ENCODE results near the gene TGFB1.
"Not testable (repeated sequence)": the region's sequence is repeated elsewhere in the genome, so short reads cannot be mapped to it uniquely, and the experiment has no call there.

Gene TGFB1

GRCh38 chr19:41298348-41298964 lies 55.3 kb downstream of the TGFB1 start:
- DNase-seq: peak; percentile 78

- peak; percentile 59 for DNase-seq
These were observed 55.9 kb downstream of the TGFB1 start for GRCh38 chr19:41297628-41298347.

DNA sequence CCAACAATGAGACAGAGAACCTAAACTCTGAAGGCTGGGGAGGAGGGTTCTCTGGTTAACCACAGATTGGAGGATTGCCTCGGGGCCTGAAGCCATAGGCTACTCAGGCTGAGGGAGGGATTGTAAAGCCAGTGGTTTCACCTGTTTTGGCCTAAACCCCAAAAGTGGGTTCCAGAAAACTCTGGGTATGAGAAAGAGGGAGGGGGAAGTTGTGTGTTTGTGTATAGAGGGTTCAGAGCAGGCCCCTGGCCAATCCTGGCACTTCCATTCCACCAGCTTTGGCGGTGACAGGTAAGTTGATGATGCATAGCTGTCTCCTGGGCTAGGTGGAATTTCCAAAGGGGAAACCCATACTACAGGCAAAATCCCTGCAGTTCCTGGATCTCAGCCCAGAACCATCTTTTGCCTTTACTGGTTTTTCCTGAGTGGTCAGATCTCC lies 57.3 kb downstream of the TGFB1 start:
- DNase-seq: peak; percentile 35

DNA sequence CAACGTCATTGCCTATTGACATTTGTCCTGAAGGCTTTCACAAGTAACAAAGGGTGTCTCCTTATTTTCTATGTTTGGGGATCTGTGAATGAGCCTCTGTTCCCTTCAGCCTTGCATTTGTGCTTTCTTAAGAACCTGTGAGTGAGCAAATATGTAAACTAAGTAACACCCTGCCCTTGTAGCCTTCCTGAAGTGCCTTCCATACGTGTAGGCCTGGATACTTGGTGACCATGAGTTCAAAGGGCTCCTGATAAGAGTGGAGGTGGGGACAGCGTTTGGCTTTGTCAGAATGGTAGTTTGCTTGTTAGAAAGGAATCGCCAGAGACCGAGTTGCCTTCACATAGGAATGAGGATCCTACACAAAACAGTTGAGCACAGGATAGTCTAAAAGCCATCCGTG lies 58.2 kb downstream of the TGFB1 start:
- DNase-seq: no peak

DNA sequence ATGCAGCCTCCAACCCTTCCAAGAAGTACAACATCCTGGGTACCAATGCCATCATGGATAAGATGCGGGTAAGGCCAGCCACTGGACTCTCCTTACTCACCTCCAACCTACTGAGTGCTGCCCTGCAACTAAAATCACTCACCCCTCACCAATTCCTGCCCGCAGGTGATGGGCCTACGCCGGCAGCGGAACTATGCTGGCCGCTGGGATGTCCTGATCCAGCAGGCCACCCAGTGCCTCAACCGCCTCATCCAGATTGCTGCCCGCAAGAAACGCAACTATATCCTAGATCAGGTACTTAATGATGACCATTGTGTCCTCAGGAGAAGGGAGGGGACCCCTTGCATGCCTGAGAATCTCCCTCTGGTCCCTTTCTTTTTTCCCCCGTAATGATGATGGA lies 59.3 kb downstream of the TGFB1 start:
- DNase-seq: no peak

DNA sequence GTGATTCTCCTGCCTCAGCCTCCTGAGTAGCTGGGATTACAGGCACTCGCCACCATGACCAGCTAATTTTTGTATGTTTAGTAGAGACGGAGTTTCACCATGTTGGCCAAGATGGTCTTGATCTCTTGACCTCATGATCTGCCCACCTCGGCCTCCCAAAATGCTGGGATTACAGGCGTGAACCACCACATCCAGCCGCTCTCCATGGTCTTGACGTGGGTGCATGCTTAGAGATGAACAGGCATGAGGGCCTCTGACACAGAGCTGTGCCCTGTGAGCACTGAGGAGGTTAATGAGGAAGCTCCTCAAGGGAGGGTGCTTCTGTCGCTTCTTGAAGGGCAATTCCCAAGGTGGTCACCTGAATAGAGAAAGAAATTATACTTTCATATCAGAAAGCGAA lies 63.9 kb downstream of the TGFB1 start:
- DNase-seq: not testable (repeated sequence)

GRCh38 chr19:41288673-41289530 lies 64.8 kb downstream of the TGFB1 start:
- DNase-seq: peak; percentile 37

Data from CD4-positive, alpha-beta T cell treated with Interleukin-21 for 1 hour (primary cell).